ENCODE measurements around the gene MOSPD3. TPM values are rescaled to one million over a fixed set of nuclear protein-coding genes. Genes with fewer than 3 reads are reported as not detected.

The MOSPD3 gene
- total and polyA plus RNA-seq, 2 donors (not counting 3 experiments of a cell fraction or from before 2014, with no cell fraction given): 24.4 to 40.7 TPM

GRCh38 chr7:100626055-100626454 is 13.7 kb downstream of the MOSPD3 start:
- no peak overlapping the region for H3K9ac ChIP-seq (replicated peaks; ENCODE audit: extremely low read depth, insufficient read depth, low read length)
- no peaks in the 10 kb centered on the region for H4K20me1 ChIP-seq (replicated peaks; ENCODE audit: control insufficient read depth, extremely low read depth, insufficient read depth, low read length)
- no TSS peak for BruUV-seq (replicated peaks)
- no peak overlapping the region for H3K27ac ChIP-seq (ENCODE audit: insufficient read depth, low read depth, low read length)
- TF ChIP-seq POLR2A (IDR thresholded peaks at IDR 0.05; ENCODE audit: low read depth, low read length) (no peak), MAX (IDR thresholded peaks at IDR 0.05; ENCODE audit: insufficient read depth, insufficient read length) (no peak), POLR2AphosphoS5 (IDR thresholded peaks at IDR 0.05; ENCODE audit: insufficient read depth, low read depth, low read length) (no peak), JUN (IDR thresholded peaks at IDR 0.05; ENCODE audit: borderline replicate concordance, insufficient read depth, insufficient read length, low read depth) (no peak), GATA2 (IDR thresholded peaks at IDR 0.05; ENCODE audit: insufficient read depth, insufficient read length, low read depth, low read length) (no peak), CTCF (IDR thresholded peaks at IDR 0.05; ENCODE audit: extremely low read depth in 1 of 2, insufficient read depth in 1 of 2, low read depth in 1 of 2, low read length in 2 of 2) (no peak), EZH2 (IDR thresholded peaks at IDR 0.05; ENCODE audit: borderline replicate concordance, low read depth, low read length, severe bottlenecking) (no peak), MYC (IDR thresholded peaks at IDR 0.05; ENCODE audit: low read depth, low read length) (no peak), FOS (IDR thresholded peaks at IDR 0.05; ENCODE audit: borderline replicate concordance, insufficient read depth, low read length) (no peak)
- FAIRE-seq (no peak), DNase-seq (ENCODE audit: low read depth, low spot score) (no peak)
- ChIA-PET CTCF (interaction anchor here (0.6 to 2.4 kb wide), 6 partner anchors 9 to 157 kb away, joined by 3 to 11 read pairs (median 4); partner anchors contain the start of gene MOSPD3), POLR2A (interaction anchor here (0.7 kb wide), 1 partner anchor 338 kb away, joined by 3 read pairs; no protein-coding TSS in a partner anchor)
- no peaks in the 10 kb centered on the region for H3K27me3 ChIP-seq (ENCODE audit: control insufficient read depth in 2 of 2, insufficient read depth in 2 of 2, low read length in 2 of 2)
- intact Hi-C loops (cut with micrococcal nuclease) (loop anchor here (1.0 to 5.0 kb wide), 3 partner anchors 14 to 66 kb away; partner anchors contain the start of genes ACTL6B, GIGYF1 and MOSPD3), dilution Hi-C loops (cut with MboI; ENCODE audit: extremely low pct_ligation_motif_present, low sequenced_read_pairs) (no loop called here)
- no peak overlapping the region for H3K4me2 ChIP-seq (ENCODE audit: insufficient read depth, low read length)
- H3K79me2 ChIP-seq (ENCODE audit: control insufficient read depth, insufficient read depth, low read length): no peaks in the 10 kb centered on the region
- no peaks in the 10 kb centered on the region for H3K36me3 ChIP-seq (ENCODE audit: control insufficient read depth in 2 of 2, extremely low read depth in 1 of 2, insufficient read depth in 2 of 2, low read length in 2 of 2)
- no peaks in the 10 kb centered on the region for H3K9me1 ChIP-seq (replicated peaks; ENCODE audit: control insufficient read depth, extremely low read depth, insufficient read depth, low read length)
- peak overlapping the region; percentile 83 for H2AFZ ChIP-seq (ENCODE audit: low read depth, low read length)
- H3K4me1 ChIP-seq (ENCODE audit: control insufficient read depth, extremely low read depth, insufficient read depth, low read length): peaks cover 3% of the 10 kb centered on the region
- H3K9me3 ChIP-seq (replicated peaks; ENCODE audit: control insufficient read depth, insufficient read depth, low read length): no peaks in the 10 kb centered on the region
- no peak overlapping the region for H3K4me3 ChIP-seq (replicated peaks in 1 of 3; ENCODE audit: insufficient read depth in 1 of 3, low read depth in 1 of 3, low read length in 3 of 3)

All from endothelial cell of umbilical vein (primary cell).